NOMO-1 treated with dmso at 0.1 percent for 144 hours (cell line): ENCODE measurements around the gene NAXE.
"Not testable (repeated sequence)": the region's sequence is repeated elsewhere in the genome, so short reads cannot be mapped to it uniquely, and the experiment has no call there.

Experiments used
- DNase-seq: peaks from one replicate; lab custom pipeline; 2025; ENCODE audit not compliant: unreplicated experiment; lab: John Stamatoyannopoulos, UW

NAXE gene

DNA sequence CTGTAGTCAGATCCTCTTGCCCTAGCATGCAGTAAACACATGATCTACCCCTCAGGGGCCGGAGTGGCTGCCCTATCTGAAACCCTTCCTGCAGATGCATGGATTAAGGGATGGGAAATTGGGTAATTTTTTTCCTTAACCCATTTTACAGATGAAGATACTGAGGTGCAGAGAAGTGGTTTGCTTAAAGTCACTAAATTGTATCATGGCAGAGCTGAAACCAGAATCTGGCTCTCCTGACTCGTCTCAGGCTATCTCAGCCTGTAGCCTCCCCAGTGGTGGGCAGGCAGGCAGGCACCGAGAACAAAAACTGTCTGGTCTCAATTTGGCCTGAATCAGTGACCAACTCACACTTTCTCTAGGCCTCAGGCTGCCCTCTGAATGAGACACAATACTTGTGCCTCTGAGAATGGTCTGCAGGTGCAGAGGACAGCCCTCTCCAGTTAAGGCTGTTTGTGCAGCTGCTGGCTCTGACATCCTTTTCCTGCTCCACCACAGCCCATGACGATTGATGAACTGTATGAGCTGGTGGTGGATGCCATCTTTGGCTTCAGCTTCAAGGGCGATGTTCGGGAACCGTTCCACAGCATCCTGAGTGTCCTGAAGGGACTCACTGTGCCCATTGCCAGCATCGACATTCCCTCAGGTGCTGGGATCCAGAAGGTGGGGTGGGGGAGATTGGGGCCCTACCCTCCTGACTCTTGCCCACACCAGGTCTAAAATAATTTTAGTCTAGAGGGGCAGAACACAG lies 1.5 kb downstream of the NAXE start:
- no peak for DNase-seq

DNA sequence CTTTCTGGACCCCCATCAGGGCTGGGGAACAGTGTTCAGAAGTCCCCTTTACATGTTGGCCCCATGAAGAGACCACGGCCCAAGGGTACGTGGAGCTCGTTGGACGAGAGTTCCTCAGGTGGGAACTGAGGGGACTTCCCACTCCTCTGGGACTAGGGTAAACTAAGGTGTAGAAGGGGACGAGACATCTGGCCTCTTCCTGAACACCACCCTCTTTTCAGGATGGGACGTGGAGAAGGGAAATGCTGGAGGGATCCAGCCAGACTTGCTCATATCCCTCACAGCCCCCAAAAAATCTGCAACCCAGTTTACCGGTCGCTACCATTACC lies 2.0 kb downstream of the NAXE start:
- no peak for DNase-seq

GRCh38 chr1:156594190-156594589 lies 2.6 kb downstream of the NAXE start:
- no peak for DNase-seq

GRCh38 chr1:156595016-156595415 lies 3.4 kb downstream of the NAXE start:
- DNase-seq: no peak

- no peak for DNase-seq
These were observed 4.8 kb downstream of the NAXE start for GRCh38 chr1:156596426-156596825.

DNA sequence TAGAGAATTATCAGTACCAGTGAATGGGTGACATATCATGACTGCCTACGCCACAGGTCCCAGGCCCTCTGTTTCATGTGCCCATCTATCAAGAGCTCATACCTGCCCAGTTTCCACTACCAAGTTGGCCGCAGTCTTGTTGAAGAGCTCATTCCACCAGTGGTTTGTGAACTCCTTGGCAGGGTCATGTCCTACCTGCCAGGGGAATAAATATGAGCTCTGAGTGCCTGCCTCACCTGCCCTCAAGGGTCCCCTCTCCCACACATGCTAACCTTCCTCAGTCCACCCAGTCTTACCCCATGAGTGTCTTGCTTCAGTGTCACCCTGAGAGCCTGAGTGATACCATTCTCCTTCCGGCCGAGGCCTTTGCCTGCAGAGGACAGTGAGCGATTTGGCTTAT lies 6.5 kb downstream of the NAXE start:
- no peak for DNase-seq

DNA sequence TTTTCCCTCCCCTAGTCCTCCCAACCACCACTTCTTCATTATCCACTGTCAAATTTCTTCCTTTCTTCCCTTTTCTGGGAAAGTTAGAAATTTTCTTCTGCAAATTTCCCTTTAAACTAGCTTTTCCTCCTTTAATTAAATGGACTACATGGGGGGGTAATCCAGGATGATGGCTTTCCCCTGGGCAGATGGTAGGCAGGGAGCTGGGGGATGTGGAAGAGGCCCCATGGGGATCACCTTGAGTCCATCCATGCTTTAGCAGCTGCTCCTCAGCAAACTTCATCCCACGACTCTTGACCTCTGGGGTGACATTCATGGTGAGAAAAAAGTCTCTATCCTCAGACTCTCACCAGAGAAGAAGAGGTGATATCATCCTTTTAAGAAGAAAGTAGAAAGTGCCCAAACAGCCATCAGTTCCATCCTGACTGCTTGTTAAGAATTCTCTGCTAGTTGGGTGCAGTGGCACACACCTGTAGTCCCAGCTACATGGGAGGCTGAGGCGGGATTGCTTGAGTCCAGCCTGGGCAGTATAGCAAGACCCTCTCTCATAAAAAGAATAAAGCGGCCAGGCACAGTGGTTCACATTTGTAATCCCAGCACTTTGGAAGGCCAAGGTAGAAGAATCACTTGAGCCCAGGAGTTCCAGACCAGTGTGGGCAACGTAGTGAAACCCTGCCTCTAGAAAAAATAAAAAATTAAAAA lies 7.3 kb downstream of the NAXE start:
- DNase-seq: no peak

- peak; percentile 73 for DNase-seq
These were observed 8.2 kb downstream of the NAXE start for GRCh38 chr1:156599811-156600210.

- DNase-seq: no peak
These were observed 9.2 kb downstream of the NAXE start for GRCh38 chr1:156600733-156601121.

- DNase-seq: peak; percentile 49
These were observed 9.7 kb downstream of the NAXE start, which contains the start of gene GPATCH4 for GRCh38 chr1:156601122-156601830. Gene GPATCH4, minus strand, starts transcription at chr1:156601479.

- DNase-seq: no peak
These were observed 10.3 kb downstream of the NAXE start for GRCh38 chr1:156601892-156602291.

DNA sequence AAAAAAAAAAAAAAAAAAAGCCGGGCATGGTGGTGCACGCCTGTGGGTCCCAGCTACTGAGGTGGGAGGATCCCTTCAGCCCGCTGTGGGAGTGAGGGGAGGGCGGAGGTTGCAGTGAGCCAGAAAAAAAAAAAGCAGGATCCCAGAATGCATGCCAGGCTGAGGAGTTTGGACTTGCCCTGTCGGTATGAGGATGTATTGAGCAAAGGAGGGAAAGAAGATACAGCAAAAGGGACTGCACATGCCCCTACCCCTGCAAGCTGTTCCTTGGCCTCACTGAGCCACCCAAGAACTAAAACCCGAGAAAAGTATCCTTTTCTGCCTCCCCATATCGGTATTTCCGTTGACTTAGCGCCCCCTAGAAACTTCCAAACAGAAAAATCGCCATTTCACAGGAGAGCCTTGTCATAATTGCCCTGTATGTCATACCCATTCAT lies 11.0 kb downstream of the NAXE start:
- no peak for DNase-seq

DNA sequence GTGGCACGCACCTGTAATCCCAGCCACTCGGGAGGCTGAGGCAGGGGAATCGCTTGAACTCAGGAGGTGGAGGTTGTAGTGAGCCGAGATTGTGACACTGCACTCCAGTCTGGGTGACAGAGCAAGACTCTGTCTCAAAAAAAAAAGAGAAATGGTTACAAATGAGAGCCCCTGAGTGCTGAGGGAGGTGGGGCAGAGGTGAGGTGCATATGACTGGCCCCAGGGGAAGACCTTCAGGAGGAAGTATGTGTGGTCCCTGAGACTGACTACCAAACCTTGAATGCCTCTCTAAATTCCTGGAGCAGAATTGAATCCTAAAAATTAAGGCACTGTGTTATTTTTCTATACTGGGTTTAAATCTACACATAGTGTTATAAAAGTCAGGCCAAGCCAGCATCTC lies 15.8 kb downstream of the NAXE start:
- DNase-seq: not testable (repeated sequence)

- peak; percentile 69 for DNase-seq
These were observed 16.6 kb downstream of the NAXE start for GRCh38 chr1:156608036-156608674.

DNA sequence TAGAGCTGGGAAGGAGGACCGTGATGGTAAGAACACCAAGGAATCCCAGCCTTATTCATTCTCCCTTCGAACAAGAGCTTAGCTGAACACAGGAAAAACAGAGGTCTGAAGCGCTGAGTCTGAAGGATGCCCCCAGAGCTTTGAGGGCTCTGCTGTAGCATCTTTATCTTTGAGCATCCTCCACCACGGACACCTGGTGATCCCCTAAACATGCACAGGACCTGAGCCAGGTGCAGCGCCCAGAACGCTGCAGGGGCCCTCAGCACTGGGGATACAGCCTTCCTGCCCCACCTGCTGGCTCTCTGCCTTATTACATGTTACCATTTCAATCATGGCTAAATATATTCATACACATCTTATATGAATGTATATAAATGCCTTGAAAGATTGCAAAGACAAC lies 17.4 kb downstream of the NAXE start:
- no peak for DNase-seq

GRCh38 chr1:156610072-156610471 lies 18.5 kb downstream of the NAXE start:
- not testable (repeated sequence) for DNase-seq

DNA sequence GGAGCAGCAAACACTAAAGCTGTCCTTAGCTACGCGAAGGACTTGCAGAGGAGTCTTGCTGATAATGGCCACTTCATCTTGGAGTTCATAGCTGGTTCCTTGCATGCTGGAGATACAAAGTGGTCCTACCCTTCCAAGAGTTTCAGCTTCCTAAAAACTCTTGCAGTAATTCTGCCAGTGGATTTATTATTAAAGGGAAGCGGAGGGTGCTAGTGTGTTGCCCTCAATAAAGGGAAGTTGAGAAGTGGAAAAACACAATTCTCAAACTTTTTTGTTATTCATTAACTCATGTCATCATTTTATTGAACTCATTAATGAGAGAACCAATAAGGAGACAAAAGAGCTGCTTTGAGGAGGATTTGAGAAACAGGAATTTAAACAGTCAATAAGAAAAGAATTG lies 21.1 kb downstream of the NAXE start:
- DNase-seq: no peak

GRCh38 chr1:156615946-156616345 lies 24.4 kb downstream of the NAXE start:
- DNase-seq: no peak

DNA sequence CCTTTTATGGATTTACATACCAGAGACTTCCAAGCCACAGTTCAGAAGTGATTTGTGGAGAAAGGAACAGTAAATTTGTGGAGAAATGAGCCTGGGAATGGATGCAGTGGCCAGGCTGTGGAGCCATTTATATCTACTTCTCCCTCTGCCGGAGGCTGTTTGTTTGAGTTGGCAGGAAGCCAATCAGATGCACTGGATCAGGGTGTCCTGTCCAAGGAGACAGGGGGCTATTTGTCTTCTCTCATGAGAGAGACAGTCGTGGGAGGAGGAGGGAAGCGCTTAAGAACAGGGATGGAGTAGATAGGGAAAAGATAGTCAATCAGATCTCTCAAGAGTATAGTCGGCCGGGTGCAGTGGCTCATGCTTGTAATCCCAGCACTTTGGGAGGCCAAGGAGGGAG lies 24.9 kb downstream of the NAXE start:
- DNase-seq: no peak

DNA sequence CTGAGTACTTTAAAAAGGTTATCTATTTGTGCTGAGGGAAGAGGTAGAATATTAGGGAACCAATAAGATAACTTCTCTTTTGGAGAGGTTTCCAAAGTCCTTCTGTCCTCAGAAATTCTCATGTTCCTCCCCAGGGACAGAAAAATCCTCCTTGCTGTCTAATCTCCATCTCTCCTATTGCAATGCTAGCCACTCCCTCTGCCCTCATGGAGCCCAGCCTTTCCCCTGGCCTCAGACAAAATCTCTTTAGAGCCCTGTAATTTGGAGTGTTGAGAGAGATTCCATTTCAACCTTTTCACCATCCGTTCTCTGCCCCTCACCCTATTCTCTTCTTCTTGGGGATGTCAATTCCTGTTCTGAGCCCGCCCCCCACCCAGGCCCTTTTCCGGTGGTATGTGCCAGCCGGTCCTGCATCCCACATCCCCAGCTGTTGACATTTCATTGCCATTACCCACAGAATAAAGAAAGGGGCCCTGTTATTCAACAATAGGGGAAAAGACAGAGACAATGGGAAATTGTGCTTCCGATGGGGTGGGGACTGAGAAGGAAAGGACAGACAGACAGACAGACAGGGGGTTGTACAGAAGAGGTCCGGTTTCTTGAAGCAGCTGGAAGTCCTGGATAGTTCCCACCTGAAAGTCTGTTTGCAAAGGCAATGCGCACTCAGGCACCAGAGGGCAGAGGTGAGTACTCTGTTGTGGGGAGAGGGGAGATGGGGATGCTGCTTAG lies 27.4 kb downstream of the NAXE start, which contains the start of gene HAPLN2:
Gene HAPLN2, plus strand, starts transcription at position 563 of the 729 bp plus-strand sequence. CDS start 4,076 bp downstream, outside the sequence.
- DNase-seq: no peak

DNA sequence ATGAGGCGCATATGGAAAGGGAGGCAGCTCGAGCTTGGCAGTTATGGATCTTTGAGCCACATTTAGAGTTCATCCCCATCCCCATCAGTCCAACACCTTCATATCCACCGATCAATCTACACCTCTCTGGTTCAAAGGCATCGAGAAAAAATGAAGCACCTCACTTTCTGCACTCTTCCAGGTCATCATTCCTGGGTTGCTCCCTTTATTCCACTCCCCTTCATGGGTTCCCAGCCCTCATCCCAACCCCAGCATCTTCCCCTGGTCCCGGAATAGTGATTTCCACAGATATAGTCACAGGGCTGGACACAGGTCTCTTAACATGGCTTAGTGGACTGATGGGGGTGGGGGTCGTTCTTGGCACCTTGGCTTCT lies 28.0 kb downstream of the NAXE start:
- DNase-seq: no peak
